Body of pancreas (tissue), 4 donors: Measurements from ENCODE around the gene TP53TG3F. TPM values are rescaled to one million over a fixed set of nuclear protein-coding genes. Genes with fewer than 3 reads are reported as not detected.
"Not testable (repeated sequence)": the region's sequence is repeated elsewhere in the genome, so short reads cannot be mapped to it uniquely, and the experiment has no call there.

Experiments
- ATAC-seq: fragments of 150-250 bp; one replicate; pipeline ENCODE4 v1.9.1; 2016
- DNase-seq, 4 donors: peaks; one replicate each; pipeline ENCODE4 v3.0.0-alpha.2; 2019
- H3K27ac ChIP-seq, 4 donors: fragments of 200-600 bp; sonication (generic); 1 replicate in 3 of 4; 2 replicates in 1 of 4; pipeline versions ENCODE4 v1.5.1 to v1.6.1; 2016 to 2019; ENCODE audit warnings: mild to moderate bottlenecking in 1 of 4, mixed read lengths in 1 of 4, moderate library complexity in 1 of 4
- H3K27me3 ChIP-seq, 2 donors: fragments of 200-600 bp; sonication (generic); one replicate each; pipeline ENCODE4 v1.6.0; 2016; ENCODE audit warnings: mild to moderate bottlenecking in 1 of 2
- H3K36me3 ChIP-seq, 2 donors: fragments of 200-600 bp; sonication (generic); replicated peaks in 1 of 2; 2 replicates each; pipeline ENCODE4 v1.5.1; 2016; ENCODE audit warnings: low read depth in 2 of 2; ENCODE audit not compliant: insufficient read depth in 1 of 2
- H3K4me1 ChIP-seq: fragments of 200-600 bp; sonication (generic); one replicate; pipeline ENCODE4 v1.6.0; 2016
- H3K4me3 ChIP-seq, 2 donors: fragments of 200-600 bp; sonication (generic); 1 replicate in 1 of 2; 2 replicates in 1 of 2; pipeline ENCODE4 v1.5.1; 2016 to 2019
- H3K9me3 ChIP-seq, 3 donors: fragments of 200-600 bp; sonication (generic); 1 replicate in 2 of 3; 2 replicates in 1 of 3; pipeline ENCODE4 v1.5.1; 2016
- WGBS, 2 donors: methylation state at CpG; one replicate each; pipeline ENCODE4 v1.1.5; 2017; 5-methylcytosine and 5-hydroxymethylcytosine counted together
- intact Hi-C: fragments of 100-400 bp; cut with DNase I; formaldehyde crosslinking; loops from one replicate; pipeline ENCODE4 v1.15.1; 2023
- small RNA-seq: library from RNA; depleted of rRNA; stranded (forward); fragments of <200 nt; gene quantifications from one replicate; pipeline ENCODE3, GENCODE V24; 2016
- total RNA-seq, 2 donors: library from RNA; depleted of rRNA; stranded (reverse); fragments of >200 nt; gene quantifications; one replicate each; pipeline ENCODE4 v1.1.0, GENCODE V29; 2016

TP53TG3F gene
- total RNA-seq, result not detected

- H3K27me3 ChIP-seq, H3K9me3 ChIP-seq, intact Hi-C loops, H3K4me3 ChIP-seq, H3K36me3 ChIP-seq, H3K4me1 ChIP-seq, H3K27ac ChIP-seq, DNase-seq, ATAC-seq: not testable (repeated sequence)
- no CpG with 5 or more reads among the region's 25 CpGs for WGBS, 2 donors
Observed at GRCh38 chr16:33459312-33459711, at the start of gene TP53TG3F. Gene TP53TG3F, plus strand, starts transcription at chr16:33459612. Its CDS starts 68 bp downstream, at chr16:33459680.

DNA sequence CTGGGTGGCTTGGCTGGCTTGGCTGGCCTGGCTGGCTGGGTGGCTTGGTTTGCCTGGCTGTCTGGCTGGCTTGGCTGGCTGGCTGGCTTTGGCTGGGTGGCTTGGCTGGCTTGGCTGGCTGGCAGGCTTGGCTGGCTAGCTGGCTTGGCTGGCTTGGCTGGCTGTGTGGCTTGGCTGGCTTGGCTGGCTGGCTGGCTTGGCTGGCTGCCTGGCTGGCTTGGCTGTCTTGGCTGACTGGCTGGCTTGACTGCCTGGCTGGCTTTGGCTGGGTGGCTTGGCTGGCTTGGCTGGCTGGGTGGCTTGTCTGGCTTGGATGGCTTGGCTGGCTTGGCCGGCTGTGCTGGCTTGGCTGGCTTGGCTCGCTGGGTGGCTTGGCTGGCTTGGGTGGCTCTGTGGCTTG, 32.2 kb downstream of the TP53TG3F start:
- H3K27ac ChIP-seq, H3K4me3 ChIP-seq, H3K36me3 ChIP-seq, H3K4me1 ChIP-seq, H3K9me3 ChIP-seq, ATAC-seq, intact Hi-C loops, H3K27me3 ChIP-seq, DNase-seq: not testable (repeated sequence)
- WGBS, 2 donors, result no CpG with 5 or more reads among the region's 2 CpGs

DNA sequence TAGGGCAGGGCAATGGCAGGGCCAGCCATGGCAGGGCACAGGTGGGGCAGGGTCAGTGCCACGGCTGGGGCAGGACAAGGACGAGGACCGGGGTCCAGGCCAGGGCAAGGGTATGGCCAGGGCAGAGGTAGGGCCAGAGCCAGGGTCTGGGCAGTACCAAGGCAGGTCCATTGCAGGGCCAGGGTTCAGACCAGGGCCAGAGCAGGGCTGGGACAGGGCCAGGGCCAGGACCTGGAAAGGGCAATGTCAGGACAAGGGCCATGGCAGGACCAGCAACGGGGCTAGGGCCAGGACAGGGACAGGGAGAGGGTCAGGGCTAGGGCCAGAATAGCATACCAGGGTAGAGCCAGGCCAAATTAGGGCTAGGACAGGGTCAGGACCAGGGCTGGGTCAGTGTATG, 47.8 kb downstream of the TP53TG3F start:
- H3K27ac ChIP-seq, H3K27me3 ChIP-seq, H3K4me3 ChIP-seq, DNase-seq, H3K36me3 ChIP-seq, intact Hi-C loops, H3K9me3 ChIP-seq, ATAC-seq, H3K4me1 ChIP-seq: not testable (repeated sequence)
- WGBS, 2 donors, result 100% methylated on average over 1 of the region's 4 CpGs; no CpG with 5 or more reads in 1 of the 2 donors

DNA sequence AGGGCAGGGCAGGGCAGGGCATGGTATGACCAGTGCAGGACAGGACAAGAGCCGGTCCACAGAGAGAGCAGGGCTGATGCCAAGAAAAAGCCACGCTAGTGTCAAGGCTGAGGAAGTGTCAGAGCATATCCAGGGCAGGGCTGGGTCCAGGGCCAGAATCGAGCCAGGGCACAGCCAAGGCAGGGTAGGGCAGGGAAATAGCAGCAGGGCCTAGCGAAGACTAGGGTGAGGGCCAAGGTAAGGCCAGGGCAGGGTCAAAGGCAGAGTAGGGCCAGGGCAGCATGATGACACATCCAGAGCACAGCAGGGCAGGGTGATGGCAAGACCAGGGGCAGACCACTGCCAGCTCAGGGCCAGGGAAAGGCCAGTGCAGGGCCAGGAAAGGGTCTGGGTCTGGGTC, 49.7 kb downstream of the TP53TG3F start:
- H3K4me3 ChIP-seq, intact Hi-C loops, H3K27ac ChIP-seq, H3K27me3 ChIP-seq, DNase-seq, H3K9me3 ChIP-seq, H3K4me1 ChIP-seq, ATAC-seq, H3K36me3 ChIP-seq: not testable (repeated sequence)
- WGBS, 2 donors, result no CpG with 5 or more reads among the region's 4 CpGs

DNA sequence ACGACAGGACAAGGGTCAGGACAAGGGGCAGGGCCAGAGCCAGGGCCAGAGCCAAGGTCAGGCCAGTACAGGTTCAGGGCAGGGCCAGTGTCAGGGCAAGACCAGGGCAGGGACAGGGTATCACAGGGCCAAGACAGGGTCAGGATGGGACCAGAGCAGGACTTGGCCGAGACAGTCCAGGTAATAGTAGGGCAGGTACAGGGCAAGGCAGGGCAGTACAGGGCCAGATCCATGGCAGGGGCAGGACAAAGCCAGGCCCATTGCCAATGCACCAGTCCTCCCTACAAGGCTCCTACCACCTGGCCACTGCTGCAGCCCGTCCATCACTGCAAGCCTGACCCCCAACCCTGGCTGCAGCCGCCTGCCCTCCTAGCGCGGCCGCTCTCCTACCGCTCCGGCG, 50.5 kb downstream of the TP53TG3F start:
- H3K36me3 ChIP-seq, H3K9me3 ChIP-seq, H3K4me3 ChIP-seq, H3K4me1 ChIP-seq, ATAC-seq, intact Hi-C loops, DNase-seq, H3K27ac ChIP-seq, H3K27me3 ChIP-seq: not testable (repeated sequence)
- 75% methylated on average over 1 of the region's 10 CpGs; no CpG with 5 or more reads in 1 of the 2 donors for WGBS, 2 donors

Small RNA genes lying within 50 kb of the gene (small RNA-seq; reads per million reads assigned to genes)
- gene AC136944.5 (not detected), gene AC136944.6 (not detected)

Other genes starting within 250 kb of the TP53TG3F start
- gene TP53TG3E, start 155.3 kb upstream of the TP53TG3F start, total RNA-seq, result not detected
- not detected for gene TP53TG3B, start 98.8 kb upstream of the TP53TG3F start, total RNA-seq